PC-3 (cell line): ENCODE measurements around the gene MAJIN. TPM values are rescaled to one million over a fixed set of nuclear protein-coding genes. Genes with fewer than 3 reads are reported as not detected.

Experiments
- ATAC-seq: fragments of 200-7000 bp; cut with Tn5 transposase; 2 replicates; pipeline ENCODE4 v1.9.1; 2020; ENCODE audit warnings: mild to moderate bottlenecking, moderate library complexity
- BruUV-seq: library from RNA; stranded (reverse); fragments of 400-500 nt; replicated peaks from 2 replicates; lab custom pipeline; 2021; lab: Mats Ljungman, UMichigan
- CTCF ChIA-PET: fragments of 300-600 bp; sonication (Branson Sonifier 250); formaldehyde crosslinking; loops from one replicate; lab custom pipeline; 2022; ENCODE audit warnings: antibody characterized with exemption; lab: Charles Lee
- POLR2A ChIA-PET: fragments of 300-600 bp; sonication (Branson Sonifier 250); formaldehyde crosslinking; loops from one replicate; lab custom pipeline; 2022; ENCODE audit warnings: antibody characterized with exemption; ENCODE audit not compliant: unreplicated experiment; lab: Charles Lee
- DNase-seq: peaks from one replicate; pipeline ENCODE4 v3.0.0-alpha.2; 2015
- H2AFZ ChIP-seq: fragments of 300-600 bp; sonication (generic); 2 replicates; pipeline ENCODE4 v1.6.0; 2016; ENCODE audit warnings: antibody characterized with exemption, low read length
- H3F3A ChIP-seq: fragments of 300-600 bp; sonication (generic); one replicate; pipeline ENCODE4 v1.6.0; 2017; ENCODE audit warnings: antibody characterized with exemption, low read length, control low read depth, mild to moderate bottlenecking; ENCODE audit not compliant: unreplicated experiment
- H3K27ac ChIP-seq: fragments of 300-600 bp; sonication (generic); 2 replicates; pipeline ENCODE4 v1.5.1; 2016; ENCODE audit warnings: mild to moderate bottlenecking, low read length
- H3K27me3 ChIP-seq: fragments of 300-600 bp; sonication (generic); 2 replicates; pipeline ENCODE4 v1.6.1; 2016; ENCODE audit warnings: low read length, mixed read lengths
- H3K36me3 ChIP-seq: fragments of 300-600 bp; sonication (generic); 2 replicates; pipeline ENCODE4 v1.6.1; 2016; ENCODE audit warnings: low read depth, mixed run types, low read length, mixed read lengths
- H3K4me1 ChIP-seq: fragments of 300-600 bp; sonication (generic); 2 replicates; pipeline ENCODE4 v1.5.1; 2016; ENCODE audit warnings: low read length; ENCODE audit not compliant: insufficient read depth
- H3K4me2 ChIP-seq: fragments of 300-600 bp; sonication (generic); 2 replicates; pipeline ENCODE4 v1.6.0; 2016; ENCODE audit warnings: low read length
- H3K4me3 ChIP-seq: fragments of 300-600 bp; sonication (generic); 2 replicates; pipeline ENCODE4 v1.5.1; 2016; ENCODE audit warnings: mild to moderate bottlenecking, low read length, mixed read lengths
- H3K79me2 ChIP-seq: fragments of 300-600 bp; sonication (generic); 2 replicates; pipeline ENCODE4 v1.6.1; 2017; ENCODE audit warnings: low read length, mixed read lengths
- H3K9ac ChIP-seq: fragments of 300-600 bp; sonication (generic); 2 replicates; pipeline ENCODE4 v1.6.0; 2016; ENCODE audit warnings: mild to moderate bottlenecking, low read length
- H3K9me2 ChIP-seq: fragments of 300-600 bp; sonication (generic); replicated peaks from 2 replicates; pipeline ENCODE4 v1.6.1; 2016; ENCODE audit warnings: mixed run types, low read length, mixed read lengths
- H3K9me3 ChIP-seq: fragments of 300-600 bp; sonication (generic); 2 replicates; pipeline ENCODE4 v1.6.1; 2016; ENCODE audit warnings: low read length, mixed read lengths
- H4K20me1 ChIP-seq: fragments of 300-600 bp; sonication (generic); 2 replicates; pipeline ENCODE4 v1.6.1; 2016; ENCODE audit warnings: low read length, mixed read lengths
- CTCF ChIP-seq: fragments of 300-600 bp; sonication (generic); conservative IDR thresholded peaks from 2 replicates; pipeline ENCODE4 v1.5.1; 2017; ENCODE audit warnings: antibody characterized with exemption, low read depth, mild to moderate bottlenecking, low read length
- EZH2 ChIP-seq: fragments of 300-600 bp; sonication (generic); IDR thresholded peaks from one replicate; pipeline ENCODE4 v1.6.1; 2017; ENCODE audit warnings: antibody characterized with exemption, mild to moderate bottlenecking, low read length; ENCODE audit not compliant: unreplicated experiment
- EZH2phosphoT487 ChIP-seq: fragments of 300-600 bp; sonication (generic); IDR thresholded peaks from 2 replicates; pipeline ENCODE4 v1.6.1; 2018; ENCODE audit warnings: mild to moderate bottlenecking, antibody characterized with exemption, low read length, borderline replicate concordance
- intact Hi-C: fragments of 100-400 bp; cut with micrococcal nuclease; formaldehyde crosslinking; loops from 2 replicates; pipeline ENCODE4 v1.9.0; 2023
- total RNA-seq: library from RNA; depleted of rRNA; stranded (reverse); fragments of >200 nt; gene quantifications from 2 replicates; pipeline ENCODE4 v1.2.3, GENCODE V29; 2014

The MAJIN gene
- total RNA-seq, 1 experiment from 2014 or later, result not detected

- Histone ChIP-seq H3K9ac (no peak within 1 kb of the TSS), H3K4me1 (no peaks in the 10 kb centered on the region), H3K27ac (no peak within 1 kb of the TSS), H3K4me3 (no peak within 1 kb of the TSS), H3K9me2 (no peaks in the 10 kb centered on the region), H3K4me2 (no peak within 1 kb of the TSS), H2AFZ (no peak within 1 kb of the TSS), H3K9me3 (no peaks in the 10 kb centered on the region), H3K27me3 (no peaks in the 10 kb centered on the region), H3K79me2 (no peaks in the 10 kb centered on the region), H3K36me3 (peaks cover 8% of the 10 kb centered on the region), H3F3A (no peaks in the 10 kb centered on the region), H4K20me1 (no peaks in the 10 kb centered on the region)
- DNase-seq (peak; percentile 15), ATAC-seq (peak; percentile 31; the same call in 1 of the 2 replicates)
- ChIA-PET POLR2A (no interaction called here), CTCF (interaction anchor here (0.7 kb wide), 1 partner anchor 23 kb away, joined by 3 read pairs; no protein-coding TSS in a partner anchor)
- intact Hi-C loops, result no loop called here
- no TSS peak for BruUV-seq
- TF ChIP-seq CTCF, result no peak
- TF ChIP-seq EZH2, result no peak
- TF ChIP-seq EZH2phosphoT487, result no peak
Measured at GRCh38 chr11:64935359-64936081, 36.4 kb downstream of the MAJIN start, which contains the start of gene GPHA2. TSS of gene GPHA2 (minus strand) at chr11:64935893. CDS start at chr11:64935460, 433 bp downstream.

GRCh38 chr11:64934682-64935358 is 37.1 kb downstream of the MAJIN start:
- no peaks in the 10 kb centered on the region for H3K9me2 ChIP-seq
- intact Hi-C loops, result no loop called here
- ChIA-PET CTCF (no interaction called here), POLR2A (interaction anchor here (0.6 to 0.7 kb wide), 2 partner anchors 95 to 229 kb away, joined by 3 read pairs; no protein-coding TSS in a partner anchor)
- no peaks in the 10 kb centered on the region for H3K9me3 ChIP-seq
- BruUV-seq, result no TSS peak
- no peak overlapping the region for H3K27ac ChIP-seq
- no peak overlapping the region for H3K4me3 ChIP-seq
- no peaks in the 10 kb centered on the region for H4K20me1 ChIP-seq
- H3K9ac ChIP-seq, result no peak overlapping the region
- H2AFZ ChIP-seq, result no peak overlapping the region
- DNase-seq (no peak), ATAC-seq (no peak)
- H3K4me1 ChIP-seq, result no peaks in the 10 kb centered on the region
- TF ChIP-seq CTCF (no peak), EZH2phosphoT487 (no peak), EZH2 (no peak)
- no peaks in the 10 kb centered on the region for H3F3A ChIP-seq
- H3K79me2 ChIP-seq, result no peaks in the 10 kb centered on the region
- H3K4me2 ChIP-seq, result no peak overlapping the region
- H3K36me3 ChIP-seq, result peaks cover 10% of the 10 kb centered on the region
- H3K27me3 ChIP-seq, result no peaks in the 10 kb centered on the region
